NCI-H128 (cell line): ENCODE measurements around the gene ABHD8.

Experiments
- DNase-seq: peaks from one replicate; lab custom pipeline; 2025; ENCODE audit not compliant: unreplicated experiment; lab: John Stamatoyannopoulos, UW

Gene ABHD8, protein sequence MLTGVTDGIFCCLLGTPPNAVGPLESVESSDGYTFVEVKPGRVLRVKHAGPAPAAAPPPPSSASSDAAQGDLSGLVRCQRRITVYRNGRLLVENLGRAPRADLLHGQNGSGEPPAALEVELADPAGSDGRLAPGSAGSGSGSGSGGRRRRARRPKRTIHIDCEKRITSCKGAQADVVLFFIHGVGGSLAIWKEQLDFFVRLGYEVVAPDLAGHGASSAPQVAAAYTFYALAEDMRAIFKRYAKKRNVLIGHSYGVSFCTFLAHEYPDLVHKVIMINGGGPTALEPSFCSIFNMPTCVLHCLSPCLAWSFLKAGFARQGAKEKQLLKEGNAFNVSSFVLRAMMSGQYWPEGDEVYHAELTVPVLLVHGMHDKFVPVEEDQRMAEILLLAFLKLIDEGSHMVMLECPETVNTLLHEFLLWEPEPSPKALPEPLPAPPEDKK

DNA sequence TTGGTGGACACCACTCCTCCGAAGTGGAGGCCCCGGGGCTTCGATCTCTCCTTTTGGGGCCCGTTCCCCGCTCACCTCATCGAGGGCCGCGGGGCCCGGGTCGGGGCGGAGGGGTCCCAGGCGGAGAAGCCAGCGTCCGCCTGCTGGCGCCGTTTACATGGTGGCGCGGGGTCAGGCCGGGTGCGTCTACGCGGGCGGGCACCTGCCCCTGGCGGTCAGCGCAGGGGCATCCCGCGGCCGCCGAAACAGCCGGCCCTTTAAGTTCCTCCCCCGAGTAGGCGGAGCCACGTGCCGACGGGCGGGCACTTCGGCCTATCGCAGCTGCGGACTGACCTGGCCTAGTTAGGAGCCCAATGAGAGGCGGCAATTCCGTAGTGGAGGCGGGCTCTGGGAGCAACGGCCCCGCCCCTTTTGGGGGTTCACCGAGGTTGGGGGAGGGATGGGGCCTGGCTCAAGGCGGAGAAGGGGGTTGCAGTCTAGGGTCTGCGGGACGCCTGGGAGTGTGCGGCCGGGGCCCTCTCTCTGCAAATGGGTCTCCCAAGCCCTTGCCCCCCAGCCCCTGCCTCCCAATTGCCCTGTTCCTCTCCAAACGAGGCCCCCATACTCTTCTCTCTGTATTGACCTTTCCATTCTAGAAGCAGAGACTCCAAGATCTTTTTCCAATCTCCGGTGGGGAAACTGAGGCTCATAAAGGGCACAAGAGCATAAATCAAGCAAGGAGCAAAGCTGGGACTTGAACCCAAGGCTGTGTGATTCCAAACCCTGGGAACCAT lies at the start of gene ABHD8:
Gene ABHD8, minus strand, starts transcription at position 259 of the 773 bp plus-strand sequence. CDS start 1,809 bp downstream, outside the sequence.
- peak; percentile 92 for DNase-seq

GRCh38 chr19:17352608-17353280 lies 49.5 kb upstream of the ABHD8 start:
- DNase-seq = no peak

DNA sequence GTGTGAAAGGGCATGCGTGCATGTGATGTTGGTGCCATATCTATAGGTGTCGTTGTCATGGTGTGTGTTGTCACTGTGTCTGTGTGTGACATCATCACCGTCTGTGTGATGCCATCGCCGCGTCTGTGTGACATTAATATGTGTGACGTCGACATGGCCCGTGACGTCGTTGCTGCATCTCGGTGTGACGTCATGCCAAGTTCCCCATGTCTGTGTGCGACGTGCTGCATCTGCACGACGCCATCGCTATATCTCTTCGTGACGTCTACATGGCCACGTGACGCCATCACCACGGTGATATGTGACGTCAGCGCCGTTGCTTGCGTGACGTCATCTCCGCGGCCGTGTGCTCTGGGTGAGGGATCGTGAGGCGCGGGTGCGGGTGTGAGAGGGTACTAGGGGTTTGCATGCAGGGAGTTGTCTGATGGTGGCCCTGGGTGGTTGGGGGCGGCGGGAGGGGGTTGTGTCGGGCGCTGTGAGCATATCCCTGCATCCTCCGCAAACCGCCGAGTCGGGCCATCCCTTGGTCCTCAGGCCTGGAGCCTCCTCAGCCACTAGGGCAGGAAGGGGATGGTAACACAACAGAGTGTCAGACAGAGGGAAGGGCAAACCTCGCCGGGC lies 48.7 kb upstream of the ABHD8 start:
- no peak for DNase-seq

DNA sequence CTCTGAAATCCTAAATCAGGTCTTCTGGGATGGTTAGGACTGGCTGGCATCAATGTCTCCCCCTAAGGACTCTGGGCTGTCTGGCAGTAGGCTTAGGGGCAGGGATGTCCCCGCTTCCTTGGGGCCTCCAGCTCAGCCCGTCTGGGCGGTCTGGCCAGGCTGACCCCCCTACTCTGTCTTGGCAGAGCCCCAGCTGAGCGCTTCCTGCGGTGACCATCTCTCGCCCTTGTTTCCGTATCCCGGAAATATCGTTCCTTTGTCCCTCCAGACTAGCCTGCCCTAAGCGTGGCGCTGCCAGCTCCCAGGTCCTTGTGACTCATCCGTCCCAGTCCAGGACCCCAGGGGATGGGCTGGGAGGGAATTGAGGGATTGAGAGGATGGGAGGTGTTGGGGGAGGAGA lies 45.5 kb upstream of the ABHD8 start:
- no peak for DNase-seq

- DNase-seq = no peak
Observed at GRCh38 chr19:17347877-17348276, 44.7 kb upstream of the ABHD8 start.

GRCh38 chr19:17347361-17347760 lies 44.1 kb upstream of the ABHD8 start:
- DNase-seq = no peak

DNA sequence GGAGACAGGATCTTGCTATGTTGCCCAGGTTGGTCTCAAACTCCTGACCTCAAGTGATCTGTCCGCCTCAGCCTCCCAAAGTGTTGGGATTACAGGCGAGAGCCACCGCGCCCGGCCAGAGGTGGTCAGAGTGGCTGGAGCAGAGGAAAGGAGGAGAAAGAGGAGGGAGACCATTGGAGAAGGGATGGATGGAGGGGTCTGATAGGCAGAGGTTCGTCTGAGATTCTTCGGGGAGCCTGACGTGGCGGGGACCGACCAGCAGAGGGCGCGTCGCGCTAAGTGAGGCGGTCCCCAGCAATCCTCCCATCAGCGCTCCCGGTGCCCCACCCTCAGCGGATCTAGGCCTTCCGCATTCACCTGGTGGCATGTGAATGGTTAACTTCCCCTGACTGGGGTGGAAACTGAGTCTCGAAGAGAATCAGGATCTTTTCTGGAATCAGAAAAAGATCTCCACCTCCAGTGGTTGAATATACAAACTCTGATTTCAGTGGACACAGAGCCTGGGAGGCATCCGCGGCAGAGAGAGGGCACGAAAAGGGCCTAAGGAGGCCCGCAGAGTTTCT lies 43.0 kb upstream of the ABHD8 start:
- DNase-seq = no peak

DNA sequence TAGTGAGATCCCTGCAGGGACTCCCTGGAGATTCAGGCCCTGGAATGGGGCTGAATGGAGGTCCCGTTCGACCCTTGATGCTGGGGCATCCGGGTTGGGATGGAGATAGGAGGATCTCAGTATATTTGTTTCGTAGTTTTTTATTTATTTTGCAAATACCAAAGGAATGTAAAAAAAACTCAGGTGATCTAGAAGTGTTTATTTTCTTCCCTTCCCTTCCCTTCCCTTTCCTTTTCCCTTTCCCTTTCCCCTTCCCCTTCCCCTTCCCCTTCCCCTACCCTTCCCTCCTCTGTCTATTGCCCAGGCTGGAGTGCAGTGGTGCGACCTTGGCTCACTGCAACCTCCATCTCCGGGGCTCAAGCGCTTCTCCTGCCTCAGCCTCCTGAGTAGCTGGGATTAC lies 38.6 kb upstream of the ABHD8 start:
- DNase-seq = no peak

DNA sequence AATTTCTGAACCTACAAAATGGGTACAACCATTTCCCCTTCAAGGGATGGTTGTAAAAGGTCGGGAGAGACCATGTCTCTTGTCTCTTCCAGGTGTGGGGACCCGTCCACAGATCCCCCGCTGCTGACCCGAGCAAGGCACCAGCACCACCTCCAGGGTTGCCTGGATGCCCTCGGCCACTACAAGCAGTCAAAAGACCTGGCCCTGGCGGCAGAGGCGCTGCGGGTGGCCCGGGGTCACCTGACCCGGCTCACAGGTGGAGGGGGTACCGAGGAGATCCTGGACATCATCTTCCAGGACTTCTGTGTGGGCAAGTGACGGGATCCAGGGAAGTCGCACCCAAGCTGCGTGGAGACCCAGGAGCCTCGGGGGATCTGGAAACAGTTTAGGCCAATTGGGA lies 38.2 kb upstream of the ABHD8 start:
- DNase-seq = no peak

DNA sequence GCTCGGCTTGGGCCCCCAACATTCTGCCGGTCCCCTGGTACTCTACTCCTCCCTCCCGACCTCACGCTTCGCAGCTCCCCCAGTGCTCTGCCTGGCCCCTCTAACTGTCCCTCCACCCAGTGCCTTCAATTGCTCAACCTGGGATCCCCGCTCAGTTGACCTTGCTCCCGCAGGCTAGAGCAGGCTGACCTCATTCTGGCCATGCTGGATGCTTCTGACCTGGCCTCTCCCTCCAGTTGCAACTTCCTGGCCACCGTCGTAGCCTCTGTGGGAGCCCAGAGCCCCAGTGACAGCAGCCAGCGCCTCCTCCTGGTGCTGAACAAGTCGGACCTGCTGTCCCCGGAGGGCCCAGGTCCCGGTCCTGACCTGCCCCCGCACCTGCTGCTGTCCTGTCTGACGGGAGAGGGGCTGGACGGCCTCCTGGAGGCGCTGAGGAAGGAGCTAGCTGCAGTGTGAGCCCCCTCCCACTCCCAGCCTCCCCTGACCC lies 37.7 kb upstream of the ABHD8 start:
- DNase-seq = no peak

GRCh38 chr19:17340302-17340870 lies 37.2 kb upstream of the ABHD8 start:
- DNase-seq = no peak

GRCh38 chr19:17339088-17339741 lies 36.0 kb upstream of the ABHD8 start:
- no peak for DNase-seq

- no peak for DNase-seq
Observed at GRCh38 chr19:17338433-17339078, 35.3 kb upstream of the ABHD8 start.

- no peak for DNase-seq
Observed at GRCh38 chr19:17337675-17338432, 34.6 kb upstream of the ABHD8 start.

DNA sequence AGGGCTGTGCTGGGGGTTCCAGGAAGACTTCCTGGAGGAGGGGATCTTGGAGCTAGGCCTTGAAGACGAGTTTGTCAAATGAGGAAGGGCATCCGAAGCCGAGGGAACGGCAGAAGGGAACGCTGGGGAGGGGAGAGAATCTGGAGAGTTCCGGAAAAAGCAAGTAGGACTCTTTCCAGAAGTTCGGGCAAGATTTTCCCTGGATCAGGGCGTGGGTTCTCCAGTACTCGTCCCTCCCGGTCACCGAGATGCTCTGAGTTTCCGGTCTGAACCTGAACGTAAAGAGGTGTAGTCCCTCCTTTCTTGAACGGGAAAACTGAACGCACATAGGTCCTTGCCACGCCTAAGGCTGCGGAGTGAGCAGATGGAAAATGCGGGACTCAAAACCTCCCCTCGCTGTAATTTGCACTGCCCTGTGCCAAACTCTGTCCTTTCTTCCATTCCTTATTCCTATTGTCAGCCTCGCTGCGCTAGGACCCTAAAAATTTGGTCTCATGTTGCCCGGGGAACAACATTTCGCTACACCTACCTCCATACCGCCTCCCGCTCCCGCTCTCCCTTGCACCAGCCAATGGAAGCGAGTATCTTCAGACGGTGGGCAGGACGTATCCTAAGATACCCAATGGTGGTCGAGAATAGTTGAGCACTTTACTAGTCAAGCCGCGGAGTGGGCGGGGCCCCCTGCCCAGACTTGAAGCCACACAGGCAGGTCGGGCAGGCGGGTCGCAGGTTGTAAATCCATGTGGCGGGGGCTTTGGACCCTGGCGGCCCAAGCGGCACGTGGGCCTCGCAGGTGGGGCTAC lies 33.8 kb upstream of the ABHD8 start, which contains the start of gene GTPBP3:
Gene GTPBP3, plus strand, starts transcription at position 682 of the 803 bp plus-strand sequence. Its CDS starts 59 bp downstream, at position 741.
- peak; percentile 98 for DNase-seq

GRCh38 chr19:17335575-17335974 lies 32.4 kb upstream of the ABHD8 start:
- no peak for DNase-seq
